HL-60 (cell line): Measurements from ENCODE around the gene ZNF423.
"Not testable (repeated sequence)": the region's sequence is repeated elsewhere in the genome, so short reads cannot be mapped to it uniquely, and the experiment has no call there.

Experiments used
- DNase-seq, 2 experiments: peaks; one replicate each; pipeline ENCODE4 v3.0.0-alpha.2; 2010 to 2020; ENCODE audit warnings: low read depth in 1 of 2, low spot score in 1 of 2
- H3K27ac ChIP-seq: fragments of 250-450 bp; sonication (Bioruptor Pico); replicated peaks from 2 replicates; pipeline ENCODE4 v1.5.1; 2020; ENCODE audit warnings: mild to moderate bottlenecking, moderate library complexity
- H3K27me3 ChIP-seq: fragments of 250-450 bp; sonication (Bioruptor Pico); 2 replicates; pipeline ENCODE4 v1.5.1; 2021; ENCODE audit warnings: mild to moderate bottlenecking, moderate library complexity; ENCODE audit not compliant: insufficient read depth, poor library complexity, severe bottlenecking
- H3K4me3 ChIP-seq: replicated peaks from 2 replicates; pipeline ENCODE4 v1.5.1; 2011; ENCODE audit warnings: mild to moderate bottlenecking, control low read depth, low read length; ENCODE audit not compliant: insufficient read depth
- CTCF ChIP-seq: IDR thresholded peaks from one replicate; pipeline ENCODE4 v1.5.1; 2011; ENCODE audit warnings: low read length, control low read depth, inconsistent platforms; ENCODE audit not compliant: insufficient read depth
- GABPA ChIP-seq: IDR thresholded peaks from 2 replicates; pipeline ENCODE4 v1.6.1; 2012; ENCODE audit warnings: low read depth
- POLR2AphosphoS5 ChIP-seq: IDR thresholded peaks from 2 replicates; pipeline ENCODE4 v1.6.1; 2012; ENCODE audit warnings: low read depth
- REST ChIP-seq: IDR thresholded peaks from 2 replicates; pipeline ENCODE4 v1.6.1; 2012; ENCODE audit warnings: low read depth; ENCODE audit not compliant: insufficient replicate concordance
- SPI1 ChIP-seq: IDR thresholded peaks from 2 replicates; pipeline ENCODE4 v1.6.1; 2012; ENCODE audit warnings: low read depth, mild to moderate bottlenecking, borderline replicate concordance

The ZNF423 gene

GRCh38 chr16:49510654-49511305 lies 345.1 kb downstream of the ZNF423 start:
- Histone ChIP-seq H3K27me3 (no peaks in the 10 kb centered on the region), H3K4me3 (no peak overlapping the region), H3K27ac (no peak overlapping the region)
- DNase-seq: no peak
- no peak for TF ChIP-seq CTCF
- no peak for TF ChIP-seq GABPA
- no peak for TF ChIP-seq POLR2AphosphoS5
- no peak for TF ChIP-seq REST
- TF ChIP-seq SPI1: no peak

GRCh38 chr16:49510141-49510540 lies 345.8 kb downstream of the ZNF423 start:
- no peak overlapping the region for H3K27ac ChIP-seq
- DNase-seq: no peak

GRCh38 chr16:49506058-49507013 lies 349.6 kb downstream of the ZNF423 start:
- not testable (repeated sequence) for DNase-seq, H3K27me3 ChIP-seq, H3K4me3 ChIP-seq, H3K27ac ChIP-seq

More at GRCh38 chr16:49510141-49510540, 345.8 kb downstream of the ZNF423 start:
- TF ChIP-seq CTCF (no peak), REST (no peak), GABPA (no peak)
- no peak overlapping the region for H3K4me3 ChIP-seq
- H3K27me3 ChIP-seq: no peaks in the 10 kb centered on the region

- Histone ChIP-seq H3K4me3 (no peak overlapping the region), H3K27ac (no peak overlapping the region), H3K27me3 (no peaks in the 10 kb centered on the region)
- TF ChIP-seq CTCF (no peak), REST (no peak), SPI1 (no peak)
- DNase-seq: no peak
Measured at GRCh38 chr16:49505556-49505955, 350.4 kb downstream of the ZNF423 start.
